Measurements from ENCODE around the gene ZNF436. TPM values are rescaled to one million over a fixed set of nuclear protein-coding genes. Genes with fewer than 3 reads are reported as not detected.

Gene ZNF436
- total and polyA plus RNA-seq, 9 of the 15 experiments (the other 6 are each of a cell fraction or from before 2014, with no cell fraction given): 2.1 to 11.3 (median 6.8) TPM

GRCh38 chr1:23384312-23385058, 14.8 kb upstream of the ZNF436 start (continued):
- TF ChIP-seq, protein P1, sequence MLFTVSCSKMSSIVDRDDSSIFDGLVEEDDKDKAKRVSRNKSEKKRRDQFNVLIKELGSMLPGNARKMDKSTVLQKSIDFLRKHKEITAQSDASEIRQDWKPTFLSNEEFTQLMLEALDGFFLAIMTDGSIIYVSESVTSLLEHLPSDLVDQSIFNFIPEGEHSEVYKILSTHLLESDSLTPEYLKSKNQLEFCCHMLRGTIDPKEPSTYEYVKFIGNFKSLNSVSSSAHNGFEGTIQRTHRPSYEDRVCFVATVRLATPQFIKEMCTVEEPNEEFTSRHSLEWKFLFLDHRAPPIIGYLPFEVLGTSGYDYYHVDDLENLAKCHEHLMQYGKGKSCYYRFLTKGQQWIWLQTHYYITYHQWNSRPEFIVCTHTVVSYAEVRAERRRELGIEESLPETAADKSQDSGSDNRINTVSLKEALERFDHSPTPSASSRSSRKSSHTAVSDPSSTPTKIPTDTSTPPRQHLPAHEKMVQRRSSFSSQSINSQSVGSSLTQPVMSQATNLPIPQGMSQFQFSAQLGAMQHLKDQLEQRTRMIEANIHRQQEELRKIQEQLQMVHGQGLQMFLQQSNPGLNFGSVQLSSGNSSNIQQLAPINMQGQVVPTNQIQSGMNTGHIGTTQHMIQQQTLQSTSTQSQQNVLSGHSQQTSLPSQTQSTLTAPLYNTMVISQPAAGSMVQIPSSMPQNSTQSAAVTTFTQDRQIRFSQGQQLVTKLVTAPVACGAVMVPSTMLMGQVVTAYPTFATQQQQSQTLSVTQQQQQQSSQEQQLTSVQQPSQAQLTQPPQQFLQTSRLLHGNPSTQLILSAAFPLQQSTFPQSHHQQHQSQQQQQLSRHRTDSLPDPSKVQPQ (CRISPR knock-in tag; IDR thresholded peaks at IDR 0.05; ENCODE audit: borderline replicate concordance): no peak
- TF ChIP-seq, protein P2, sequence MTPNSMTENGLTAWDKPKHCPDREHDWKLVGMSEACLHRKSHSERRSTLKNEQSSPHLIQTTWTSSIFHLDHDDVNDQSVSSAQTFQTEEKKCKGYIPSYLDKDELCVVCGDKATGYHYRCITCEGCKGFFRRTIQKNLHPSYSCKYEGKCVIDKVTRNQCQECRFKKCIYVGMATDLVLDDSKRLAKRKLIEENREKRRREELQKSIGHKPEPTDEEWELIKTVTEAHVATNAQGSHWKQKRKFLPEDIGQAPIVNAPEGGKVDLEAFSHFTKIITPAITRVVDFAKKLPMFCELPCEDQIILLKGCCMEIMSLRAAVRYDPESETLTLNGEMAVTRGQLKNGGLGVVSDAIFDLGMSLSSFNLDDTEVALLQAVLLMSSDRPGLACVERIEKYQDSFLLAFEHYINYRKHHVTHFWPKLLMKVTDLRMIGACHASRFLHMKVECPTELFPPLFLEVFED (CRISPR knock-in tag; conservative IDR thresholded peaks at IDR 0.05): no peak
- no peak for TF ChIP-seq CREB3 (tag; conservative IDR thresholded peaks at IDR 0.05; ENCODE audit: low read depth)
- TF ChIP-seq PKNOX1 (IDR thresholded peaks at IDR 0.05): peak; percentile 74
- no peak for TF ChIP-seq ETV6 (IDR thresholded peaks at IDR 0.05; ENCODE audit: borderline replicate concordance in 1 of 2, low read depth in 2 of 2, low read length in 1 of 2)
- TF ChIP-seq ETV6 (CRISPR knock-in tag; IDR thresholded peaks at IDR 0.05; ENCODE audit: borderline replicate concordance): no peak
- TF ChIP-seq NR3C1 (CRISPR knock-in tag; IDR thresholded peaks at IDR 0.05): no peak
- TF ChIP-seq PHB (CRISPR knock-in tag; IDR thresholded peaks at IDR 0.05): no peak
- TF ChIP-seq ZKSCAN3 (CRISPR knock-in tag; IDR thresholded peaks at IDR 0.05): no peak
- no peak for TF ChIP-seq LARP7 (IDR thresholded peaks at IDR 0.05)
- no peak for TF ChIP-seq RREB1 (CRISPR knock-in tag; IDR thresholded peaks at IDR 0.05)
- TF ChIP-seq GABPB1 (CRISPR knock-in tag; IDR thresholded peaks at IDR 0.05): peak; percentile 43
- no peak for TF ChIP-seq HES1 (IDR thresholded peaks at IDR 0.05; ENCODE audit: low read depth)
- TF ChIP-seq POLR2B (IDR thresholded peaks at IDR 0.05; ENCODE audit: low read depth, partially characterized antibody): no peak
- no peak for TF ChIP-seq PURB (CRISPR knock-in tag; IDR thresholded peaks at IDR 0.05; ENCODE audit: low read depth)
